Prostate gland (tissue), 2 donors: ENCODE results near the gene MGAM2.

Experiments used
- CTCF ChIP-seq, 4 experiments: fragments of 200-600 bp in 2 of 4; fragments of 450-650 bp in 2 of 4; sonication (generic) in 2 of 4; IDR thresholded peaks; 1 replicate in 3 of 4; 2 replicates in 1 of 4; pipeline ENCODE4 v1.5.1; 2016 to 2019; ENCODE audit warnings: antibody characterized with exemption in 4 of 4, mild to moderate bottlenecking in 2 of 4, moderate library complexity in 2 of 4
- POLR2A ChIP-seq: fragments of 450-650 bp; IDR thresholded peaks from one replicate; pipeline ENCODE4 v1.6.1; 2016; ENCODE audit warnings: antibody characterized with exemption, mild to moderate bottlenecking
- POLR2AphosphoS5 ChIP-seq: sonication (generic); formaldehyde crosslinking; IDR thresholded peaks from one replicate; pipeline ENCODE4 v1.6.1; 2017; ENCODE audit warnings: antibody characterized with exemption

- TF ChIP-seq CTCF (IDR thresholded peaks at IDR 0.05) (no peak), POLR2A (no peak), POLR2AphosphoS5 (no peak)
These were observed 70.4 kb downstream of the MGAM2 start for GRCh38 chr7:142181966-142182365.
